ENCODE data around the gene TBC1D22B.

- no peak for TF ChIP-seq POLR2A (IDR thresholded peaks at IDR 0.05)
- no peak for TF ChIP-seq CTCF (IDR thresholded peaks at IDR 0.05)
- TF ChIP-seq POLR2AphosphoS5 (IDR thresholded peaks at IDR 0.05) = no peak
Observed at GRCh38 chr6:37262446-37263026, 5.0 kb downstream of the TBC1D22B start.
